ENCODE results near the gene MCOLN2.
A peak's percentile ranks its signal among the peaks of the same experiment; 100 is the strongest.

MCOLN2 gene

GRCh38 chr1:84890566-84890965, 106.3 kb downstream of the MCOLN2 start:
- no peak for DNase-seq

- no peak for DNase-seq
These were observed 107.5 kb downstream of the MCOLN2 start for GRCh38 chr1:84889437-84889836.

GRCh38 chr1:84888753-84889152, 108.2 kb downstream of the MCOLN2 start:
- peak; percentile 18 for DNase-seq

- DNase-seq, result no peak
These were observed 109.5 kb downstream of the MCOLN2 start for GRCh38 chr1:84887261-84887934.

GRCh38 chr1:84885469-84885868, 111.4 kb downstream of the MCOLN2 start:
- DNase-seq, result no peak

GRCh38 chr1:84884671-84885389, 112.1 kb downstream of the MCOLN2 start:
- no peak for DNase-seq

- DNase-seq, result no peak
These were observed 113.6 kb downstream of the MCOLN2 start for GRCh38 chr1:84883286-84883685.

- DNase-seq, result no peak
These were observed 119.3 kb downstream of the MCOLN2 start for GRCh38 chr1:84877592-84877991.

- DNase-seq, result no peak
These were observed 120.6 kb downstream of the MCOLN2 start for GRCh38 chr1:84876353-84876752.

Data from stimulated activated CD4-positive, alpha-beta T cell treated with anti-CD3 and anti-CD28 coated beads, Interleukin-15, amount 100 ng/mL, for 24 hours (primary cell).